HG03378 (cell line): ENCODE results near the gene OGFOD3.
"Not testable (repeated sequence)": the region's sequence is repeated elsewhere in the genome, so short reads cannot be mapped to it uniquely, and the experiment has no call there.

ENCODE experiments used
- ATAC-seq: cut with Tn5 transposase; IDR thresholded peaks from one replicate; pipeline ENCODE4 v1.9.1; 2021; ENCODE audit warnings: mild to moderate bottlenecking, moderate library complexity; ENCODE audit not compliant: unreplicated experiment

Gene OGFOD3

GRCh38 chr17:82390015-82390859, 28.1 kb downstream of the OGFOD3 start:
- no peak for ATAC-seq

- no peak for ATAC-seq
Observed at GRCh38 chr17:82389379-82389778, 29.0 kb downstream of the OGFOD3 start.

GRCh38 chr17:82388922-82389283, 29.5 kb downstream of the OGFOD3 start:
- ATAC-seq = no peak

GRCh38 chr17:82388223-82388921, 30.0 kb downstream of the OGFOD3 start:
- ATAC-seq = no peak

GRCh38 chr17:82387705-82388106, 30.7 kb downstream of the OGFOD3 start:
- no peak for ATAC-seq

- ATAC-seq = no peak
Observed at GRCh38 chr17:82386881-82387704, 31.3 kb downstream of the OGFOD3 start.

- ATAC-seq = no peak
Observed at GRCh38 chr17:82386255-82386831, 32.0 kb downstream of the OGFOD3 start.

- ATAC-seq = no peak
Observed at GRCh38 chr17:82385559-82386254, 32.7 kb downstream of the OGFOD3 start.

GRCh38 chr17:82384730-82385481, 33.5 kb downstream of the OGFOD3 start:
- ATAC-seq = no peak

GRCh38 chr17:82384051-82384729, 34.2 kb downstream of the OGFOD3 start:
- no peak for ATAC-seq

- no peak for ATAC-seq
Observed at GRCh38 chr17:82383411-82383810, 35.0 kb downstream of the OGFOD3 start.

- no peak for ATAC-seq
Observed at GRCh38 chr17:82382933-82383255, 35.5 kb downstream of the OGFOD3 start.

- ATAC-seq = not testable (repeated sequence)
Observed at GRCh38 chr17:82382220-82382932, 36.0 kb downstream of the OGFOD3 start.

GRCh38 chr17:82381703-82382009, 36.7 kb downstream of the OGFOD3 start:
- ATAC-seq = not testable (repeated sequence)

- no peak for ATAC-seq
Observed at GRCh38 chr17:82380860-82381702, 37.3 kb downstream of the OGFOD3 start.

GRCh38 chr17:82378741-82379021, 39.7 kb downstream of the OGFOD3 start:
- ATAC-seq = no peak

- ATAC-seq = no peak
Observed at GRCh38 chr17:82377924-82378740, 40.3 kb downstream of the OGFOD3 start.
